A549 treated with CpdA at 1 μM for 4 hours (cell line): ENCODE results near the gene NSMCE1. TPM values are rescaled to one million over a fixed set of nuclear protein-coding genes. Genes with fewer than 3 reads are reported as not detected.

ENCODE experiments used
- total RNA-seq: library from RNA; stranded (reverse); fragments of 200-300 nt; extraction: Qiagen RNA extraction; gene quantifications from 5 replicates; pipeline ENCODE4 v1.2.3, GENCODE V29; 2022; ENCODE audit warnings: low read depth

NSMCE1 gene
- 52.0 to 61.8 TPM (median 60.8 TPM) in 5 replicates for total RNA-seq

GRCh38 chr16:27268376-27269299, at the start of gene NSMCE1:
TSS of gene NSMCE1 (minus strand) at chr16:27268772. CDS start at chr16:27257570, 11,202 bp downstream.

DNA sequence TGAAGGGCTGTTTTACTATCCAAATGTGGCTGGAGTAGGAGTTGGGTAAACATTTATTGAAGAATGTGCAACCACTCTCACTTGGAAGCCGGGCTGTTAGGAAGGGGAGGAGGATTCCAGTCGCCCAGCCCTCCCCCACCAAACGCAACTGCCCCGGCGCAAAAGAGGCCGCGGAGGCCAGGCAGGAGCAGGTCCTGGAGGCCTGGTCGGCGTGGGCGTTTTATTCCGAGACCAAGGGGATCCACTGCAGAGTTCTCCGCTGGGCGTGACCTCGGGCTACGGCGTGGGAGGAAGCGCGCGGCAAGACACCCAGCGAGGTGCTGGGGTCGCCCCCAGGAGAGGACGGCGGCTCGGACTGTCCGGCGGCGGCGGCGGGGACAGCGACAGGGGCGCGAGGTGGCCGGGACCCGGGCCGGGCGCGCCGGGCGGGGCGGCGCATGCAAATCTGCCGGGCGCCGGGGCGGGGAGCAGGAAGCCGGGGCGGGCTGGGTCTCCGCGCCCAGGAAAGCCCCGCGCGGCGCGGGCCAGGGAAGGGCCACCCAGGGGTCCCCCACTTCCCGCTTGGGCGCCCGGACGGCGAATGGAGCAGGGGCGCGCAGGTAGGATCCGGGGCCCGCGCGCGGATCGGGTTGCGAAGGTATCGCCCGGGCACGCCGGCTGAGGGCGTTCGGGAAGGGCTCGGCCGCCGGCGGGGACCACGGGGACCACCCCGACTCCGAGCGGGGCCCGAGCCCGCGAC, 45.0 kb upstream of the NSMCE1 start, which contains the start of gene IL4R:
IL4R (plus strand) TSS at position 553 of the 739 bp plus-strand sequence. CDS start 26,230 bp downstream, outside the sequence.

GRCh38 chr16:27203507-27204311, 64.9 kb downstream of the NSMCE1 start, which contains the start of gene KDM8:
TSS of gene KDM8 (plus strand) at chr16:27203526. CDS start at chr16:27210124, 6,598 bp downstream.

Other genes starting within 250 kb of the NSMCE1 start
- not detected in 5 replicates for gene C16orf82, start 201.8 kb downstream of the NSMCE1 start, total RNA-seq
- gene KDM8, start 65.2 kb downstream of the NSMCE1 start, total RNA-seq = 2.1 to 4.1 TPM (median 3.0 TPM) in 5 replicates
- 38.9 to 50.9 TPM (median 43.0 TPM) in 5 replicates for gene IL4R, start 45.2 kb upstream of the NSMCE1 start, total RNA-seq
- gene IL21R, start 133.4 kb upstream of the NSMCE1 start, total RNA-seq = 0.02 to 0.04 TPM in 2 of 5 replicates, not detected in the others